GM12878 (cell line): ENCODE data around the gene MAST4. TPM values are rescaled to one million over a fixed set of nuclear protein-coding genes. Genes with fewer than 3 reads are reported as not detected.

Experiments used
- ATAC-seq: fragments of 200-7000 bp; cut with Tn5 transposase; 3 replicates; pipeline ENCODE4 v1.9.1; 2020; ENCODE audit warnings: mild to moderate bottlenecking, moderate library complexity
- BruUV-seq: library from RNA; stranded (reverse); fragments of 400-500 nt; replicated peaks from 2 replicates; lab custom pipeline; 2021; lab: Mats Ljungman, UMichigan
- CTCF ChIA-PET: fragments of 300-600 bp; sonication (Branson Sonifier 250); formaldehyde crosslinking; extraction: SDS; loops from one replicate; lab custom pipeline; 2021; ENCODE audit warnings: inconsistent platforms; lab: Yijun Ruan, JAX
- POLR2A ChIA-PET: fragments of 350-600 bp; formaldehyde crosslinking; extraction: SDS; loops from one replicate; lab custom pipeline; 2021; ENCODE audit warnings: inconsistent platforms; lab: Charles Lee
- RAD21 ChIA-PET: fragments of 300-600 bp; sonication (Branson Sonifier 250); formaldehyde crosslinking; loops from one replicate; lab custom pipeline; 2023; ENCODE audit warnings: antibody characterized with exemption; ENCODE audit not compliant: unreplicated experiment; lab: Charles Lee
- SMC1A ChIA-PET: fragments of 300-600 bp; sonication (Branson Sonifier 250); formaldehyde crosslinking; loops from one replicate; lab custom pipeline; 2023; ENCODE audit not compliant: unreplicated experiment, uncharacterized antibody; lab: Charles Lee
- DNase-seq: peaks from one replicate; pipeline ENCODE4 v3.0.0-alpha.2; 2011; ENCODE audit warnings: low read depth, low spot score
- FAIRE-seq: peaks from 3 replicates; lab custom pipeline; 2011; peaks lifted over from hg19 to GRCh38; lab: Jason Lieb, UNC
- H2AFZ ChIP-seq: 2 replicates; pipeline ENCODE4 v1.6.0; 2011; ENCODE audit warnings: low read depth, low read length, control low read depth; ENCODE audit not compliant: control insufficient read depth
- H3K27ac ChIP-seq: 2 replicates; pipeline ENCODE4 v1.5.1; 2011; ENCODE audit warnings: control low read depth; ENCODE audit not compliant: control insufficient read depth, insufficient read depth
- H3K27me3 ChIP-seq, 2 experiments: replicated peaks in 1 of 2; 2 replicates each; pipeline versions ENCODE4 v1.6.0 to v1.6.1; 2011; ENCODE audit warnings: low read length in 1 of 2; ENCODE audit not compliant: control insufficient read depth in 2 of 2, insufficient read depth in 2 of 2
- H3K36me3 ChIP-seq, 2 experiments: 2 replicates each; pipeline ENCODE4 v1.5.1; 2011; ENCODE audit warnings: low read length in 1 of 2; ENCODE audit not compliant: control insufficient read depth in 2 of 2, insufficient read depth in 2 of 2
- H3K4me1 ChIP-seq: 2 replicates; pipeline ENCODE4 v1.6.1; 2011; ENCODE audit warnings: mild to moderate bottlenecking, low read length, moderate library complexity, mixed read lengths; ENCODE audit not compliant: control insufficient read depth, insufficient read depth
- H3K4me2 ChIP-seq: 2 replicates; pipeline ENCODE4 v1.6.0; 2011; ENCODE audit warnings: control low read depth; ENCODE audit not compliant: control insufficient read depth, insufficient read depth
- H3K4me3 ChIP-seq: fragments of 200-600 bp; sonication (generic); 2 replicates; pipeline ENCODE4 v1.5.1; 2016
- H3K79me2 ChIP-seq: 2 replicates; pipeline ENCODE4 v1.6.0; 2011; ENCODE audit warnings: low read length; ENCODE audit not compliant: control insufficient read depth, insufficient read depth
- H3K9ac ChIP-seq: 2 replicates; pipeline ENCODE4 v1.8.0; 2011; ENCODE audit warnings: low read length, control low read depth, mixed read lengths; ENCODE audit not compliant: control insufficient read depth, insufficient read depth
- H3K9me3 ChIP-seq: replicated peaks from 3 replicates; pipeline ENCODE4 v1.5.1; 2011; ENCODE audit warnings: mild to moderate bottlenecking, low read length; ENCODE audit not compliant: control insufficient read depth, insufficient read depth
- H4K20me1 ChIP-seq: 2 replicates; pipeline ENCODE4 v1.6.0; 2011; ENCODE audit not compliant: control insufficient read depth, insufficient read depth
- POLR2A ChIP-seq: IDR thresholded peaks from 2 replicates; pipeline ENCODE4 v1.6.1; 2011; ENCODE audit warnings: low read depth, mild to moderate bottlenecking, low read length
- ZBTB11 ChIP-seq: fragments of 450-650 bp; formaldehyde crosslinking; IDR thresholded peaks from 2 replicates; pipeline ENCODE4 v1.5.0; 2022; ENCODE audit warnings: mild to moderate bottlenecking, missing genetic modification characterization
- ZBTB4 ChIP-seq: fragments of 450-650 bp; formaldehyde crosslinking; IDR thresholded peaks from 2 replicates; pipeline ENCODE4 v1.4.0; 2022; ENCODE audit warnings: mild to moderate bottlenecking, moderate library complexity
- ZNF274 ChIP-seq: IDR thresholded peaks from one replicate; pipeline ENCODE4 v1.8.0; 2011; ENCODE audit not compliant: insufficient read length, insufficient read depth
- WGBS: methylation state at CpG from one replicate; pipeline ENCODE4 v1.1.6; 2016; ENCODE audit warnings: low lambda C conversion rate; ENCODE audit not compliant: insufficient replicate concordance, insufficient coverage; ENCODE audit errors: missing lambda C conversion rate; 5-methylcytosine and 5-hydroxymethylcytosine counted together
- in situ Hi-C: fragments of 300-500 bp; cut with MboI; formaldehyde crosslinking; loops from 9 replicates; pipeline ENCODE4 v1.14.3; 2018; ENCODE audit warnings: mixed read lengths
- intact Hi-C: fragments of 100-400 bp; cut with micrococcal nuclease; formaldehyde crosslinking; loops from one replicate; pipeline ENCODE4 v1.14.2; 2022; ENCODE audit not compliant: unreplicated experiment
- polyA plus RNA-seq, 11 experiments: library from polyadenylated mRNA; depleted of rRNA in 4 of 11; unstranded in 6 of 11; stranded (reverse) in 5 of 11; fragments of >200 nt; fragmentation: Nextera tagmentation in 4 of 11; fragmentation: Illumina TruSeq in 1 of 11; extraction: Ambion mirVana in 4 of 11; extraction: Trizol in 1 of 11; gene quantifications; 1 replicate in 1 of 11; 2 replicates in 10 of 11; pipeline versions ENCODE4 v1.2.1 to v1.2.3, GENCODE V29; 2011 to 2016; ENCODE audit warnings: inconsistent platforms in 2 of 11, missing spikeins in 2 of 11, low read depth in 1 of 11
- total RNA-seq, 4 experiments: library from RNA; depleted of rRNA in 3 of 4; stranded (reverse); fragments of >200 nt in 3 of 4; fragmentation: Illumina TruSeq in 1 of 4; extraction: Trizol in 1 of 4; gene quantifications; 2 replicates each; pipeline versions ENCODE4 v1.2.1 to v1.2.3, GENCODE V29; 2013 to 2021

MAST4 gene
- total and polyA plus RNA-seq, 10 of the 15 experiments (the other 5 are each of a cell fraction or from before 2014, with no cell fraction given) = 0.02 to 1.6 (median 0.29) TPM; not detected in 1

- 0% methylated on average over 1 of the region's 1 CpG for WGBS
- Histone ChIP-seq H3K9ac (no peak overlapping the region), H3K27ac (no peak overlapping the region), H3K4me3 (no peak overlapping the region), H3K4me1 (peaks cover 4% of the 10 kb centered on the region; the same call in 1 of the 2 replicates)
- SMC1A ChIA-PET = no interaction called here
- no TSS peak for BruUV-seq
- TF ChIP-seq ZBTB11 (CRISPR knock-in tag) = no peak
- TF ChIP-seq POLR2A = no peak
- no peak for TF ChIP-seq ZNF274
- no peak for TF ChIP-seq ZBTB4 (CRISPR knock-in tag)
- TF ChIP-seq, all 136 proteins: peak for 0
- no peak overlapping the region for H3K4me2 ChIP-seq
- H3K79me2 ChIP-seq = no peaks in the 10 kb centered on the region
- H3K9me3 ChIP-seq = no peaks in the 10 kb centered on the region
- H2AFZ ChIP-seq = no peak overlapping the region
- ChIA-PET CTCF (no interaction called here), RAD21 (no interaction called here), POLR2A (no interaction called here)
- in situ Hi-C loops = no loop called here
- no peaks in the 10 kb centered on the region for H4K20me1 ChIP-seq
- H3K27me3 ChIP-seq = no peaks in the 10 kb centered on the region
- intact Hi-C loops = loop anchor here (10.0 kb wide), 1 partner anchor 138 kb away; no protein-coding TSS in a partner anchor
- DNase-seq = no peak
- H3K36me3 ChIP-seq = no peaks in the 10 kb centered on the region
- FAIRE-seq = peak; percentile 56
- no peak for ATAC-seq
These were observed 470.6 kb downstream of the MAST4 start for GRCh38 chr5:67066815-67067214.
